ENCODE results near the gene RERGL.
"Not testable (repeated sequence)": the region's sequence is repeated elsewhere in the genome, so short reads cannot be mapped to it uniquely, and the experiment has no call there.

Gene RERGL

GRCh38 chr12:18057051-18057450 is 32.9 kb downstream of the RERGL start:
- H3K9ac ChIP-seq (ENCODE audit: insufficient read length) = no peak overlapping the region
- no peak overlapping the region for H3K27ac ChIP-seq
- H3K36me3 ChIP-seq (ENCODE audit: insufficient read depth, low read length) = no peaks in the 10 kb centered on the region
- no peak overlapping the region for H3K4me3 ChIP-seq
- H3K9me3 ChIP-seq (ENCODE audit: low read depth, low read length) = no peaks in the 10 kb centered on the region
- no peak for DNase-seq (ENCODE audit: low read depth, low spot score)
- TF ChIP-seq EZH2 (IDR thresholded peaks at IDR 0.05) (no peak), POLR2AphosphoS5 (IDR thresholded peaks at IDR 0.05; ENCODE audit: borderline replicate concordance, low read depth, low read length) (no peak), FOXP2 (optimal IDR thresholded peaks at IDR 0.05; ENCODE audit: control extremely low read depth, extremely low read length, insufficient read depth) (no peak)

- Histone ChIP-seq H3K9ac (ENCODE audit: insufficient read length) (no peak overlapping the region), H3K27ac (no peak overlapping the region), H3K4me3 (no peak overlapping the region), H3K36me3 (ENCODE audit: insufficient read depth, low read length) (no peaks in the 10 kb centered on the region), H3K9me3 (ENCODE audit: low read depth, low read length) (no peaks in the 10 kb centered on the region)
- peak; percentile 2 for DNase-seq (ENCODE audit: low read depth, low spot score)
- no peak for TF ChIP-seq POLR2AphosphoS5 (IDR thresholded peaks at IDR 0.05; ENCODE audit: borderline replicate concordance, low read depth, low read length)
- no peak for TF ChIP-seq FOXP2 (optimal IDR thresholded peaks at IDR 0.05; ENCODE audit: control extremely low read depth, extremely low read length, insufficient read depth)
- no peak for TF ChIP-seq EZH2 (IDR thresholded peaks at IDR 0.05)
These were observed 34.9 kb downstream of the RERGL start for GRCh38 chr12:18054925-18055619.

- Histone ChIP-seq H3K4me3 (no peak overlapping the region), H3K27ac (no peak overlapping the region), H3K36me3 (ENCODE audit: insufficient read depth, low read length) (no peaks in the 10 kb centered on the region), H3K9ac (ENCODE audit: insufficient read length) (no peak overlapping the region), H3K9me3 (ENCODE audit: low read depth, low read length) (no peaks in the 10 kb centered on the region)
- no peak for DNase-seq (ENCODE audit: low read depth, low spot score)
- TF ChIP-seq POLR2AphosphoS5 (IDR thresholded peaks at IDR 0.05; ENCODE audit: borderline replicate concordance, low read depth, low read length) (no peak), FOXP2 (optimal IDR thresholded peaks at IDR 0.05; ENCODE audit: control extremely low read depth, extremely low read length, insufficient read depth) (no peak), EZH2 (IDR thresholded peaks at IDR 0.05) (no peak)
These were observed 44.5 kb downstream of the RERGL start for GRCh38 chr12:18045446-18045992.

- not testable (repeated sequence) for H3K9me3 ChIP-seq (ENCODE audit: low read depth, low read length); H3K9ac ChIP-seq (ENCODE audit: insufficient read length); H3K27ac ChIP-seq; H3K36me3 ChIP-seq (ENCODE audit: insufficient read depth, low read length); H3K4me3 ChIP-seq; DNase-seq (ENCODE audit: low read depth, low spot score)
These were observed 49.8 kb downstream of the RERGL start for GRCh38 chr12:18040060-18040742.
